HCT116 (cell line): Measurements from ENCODE around the gene SLC38A8.

Source experiments
- CEBPB ChIP-seq: IDR thresholded peaks from 2 replicates; pipeline ENCODE4 v1.6.1; 2012; ENCODE audit warnings: low read depth
- CTCF ChIP-seq, 3 experiments: fragments of 200-600 bp in 1 of 3; sonication (generic) in 1 of 3; IDR thresholded peaks in 2 of 3; conservative IDR thresholded peaks in 1 of 3; 2 replicates each; pipeline ENCODE4 v1.5.1; 2012 to 2017; ENCODE audit warnings: low read depth in 2 of 3, low read length in 2 of 3, antibody characterized with exemption in 1 of 3, borderline replicate concordance in 1 of 3, control low read depth in 1 of 3, mild to moderate bottlenecking in 1 of 3, mixed read lengths in 1 of 3, mixed run types in 1 of 3, moderate library complexity in 1 of 3; ENCODE audit not compliant: insufficient read depth in 1 of 3
- MAX ChIP-seq: IDR thresholded peaks from 2 replicates; pipeline ENCODE4 v1.6.1; 2012
- POLR2AphosphoS5 ChIP-seq: IDR thresholded peaks from 2 replicates; pipeline ENCODE4 v1.6.1; 2011; ENCODE audit warnings: mild to moderate bottlenecking, low read depth, low read length, moderate library complexity
- SIN3A ChIP-seq: IDR thresholded peaks from 2 replicates; pipeline ENCODE4 v1.6.1; 2012; ENCODE audit warnings: low read depth

- TF ChIP-seq POLR2AphosphoS5 (no peak), CTCF (IDR thresholded peaks at IDR 0.05 in 2 of 3, conservative IDR thresholded peaks at IDR 0.05 in 1 of 3; ENCODE audit: borderline replicate concordance in 1 of 3, insufficient read depth in 1 of 3, low read depth in 2 of 3, low read length in 2 of 3) (no peak), SIN3A (no peak), MAX (no peak), CEBPB (no peak)
Measured at GRCh38 chr16:83977056-83977815, 65.4 kb downstream of the SLC38A8 start.
